ENCODE measurements around the gene SLC29A1.

- no peak for TF ChIP-seq CTCF (IDR thresholded peaks at IDR 0.05)
- TF ChIP-seq POLR2A (IDR thresholded peaks at IDR 0.05): no peak
These were observed 40.4 kb upstream of the SLC29A1 start for GRCh38 chr6:44182911-44183390.
